Endothelial cell of umbilical vein (primary cell): ENCODE data around the gene SEPTIN5. TPM values are rescaled to one million over a fixed set of nuclear protein-coding genes. Genes with fewer than 3 reads are reported as not detected.

Experiments used
- BruUV-seq: library from RNA; stranded (reverse); fragments of 400-500 nt; replicated peaks from 2 replicates; lab custom pipeline; 2021; lab: Mats Ljungman, UMichigan
- CTCF ChIA-PET: fragments of 300-600, 350-600 bp; sonication (Branson Sonifier 250); formaldehyde crosslinking; loops from one replicate; lab custom pipeline; 2021; ENCODE audit warnings: antibody characterized with exemption, inconsistent platforms; lab: Charles Lee
- POLR2A ChIA-PET: fragments of 300-600, 350-600 bp; sonication (Branson Sonifier 250); formaldehyde crosslinking; loops from one replicate; lab custom pipeline; 2021; ENCODE audit warnings: antibody characterized with exemption, inconsistent platforms; lab: Charles Lee
- DNase-seq: peaks from one replicate; pipeline ENCODE4 v3.0.0-alpha.2; 2011; ENCODE audit warnings: low read depth, low spot score
- FAIRE-seq: peaks from 2 replicates; lab custom pipeline; 2011; peaks lifted over from hg19 to GRCh38; lab: Jason Lieb, UNC
- H2AFZ ChIP-seq: 2 replicates; pipeline ENCODE4 v1.6.0; 2012; ENCODE audit warnings: low read depth, low read length, control low read depth, inconsistent platforms
- H3K27ac ChIP-seq: 2 replicates; pipeline ENCODE4 v1.5.1; 2011; ENCODE audit warnings: low read depth, mild to moderate bottlenecking, control low read depth, low read length, moderate library complexity; ENCODE audit not compliant: insufficient read depth
- H3K27me3 ChIP-seq, 2 experiments: 2 replicates each; pipeline versions ENCODE4 v1.6.0 to v1.6.1; 2011; ENCODE audit warnings: low read length in 2 of 2, mixed read lengths in 1 of 2; ENCODE audit not compliant: control insufficient read depth in 2 of 2, insufficient read depth in 2 of 2
- H3K36me3 ChIP-seq, 2 experiments: 2 replicates in 1 of 2; 3 replicates in 1 of 2; pipeline ENCODE4 v1.5.1; 2011; ENCODE audit warnings: low read length in 2 of 2, mild to moderate bottlenecking in 1 of 2, moderate library complexity in 1 of 2; ENCODE audit not compliant: control insufficient read depth in 2 of 2, insufficient read depth in 2 of 2; ENCODE audit errors: extremely low read depth in 1 of 2
- H3K4me1 ChIP-seq: 3 replicates; pipeline ENCODE4 v1.5.1; 2011; ENCODE audit warnings: mild to moderate bottlenecking, low read length; ENCODE audit not compliant: control insufficient read depth, insufficient read depth; ENCODE audit errors: extremely low read depth
- H3K4me2 ChIP-seq: 2 replicates; pipeline ENCODE4 v1.6.1; 2011; ENCODE audit warnings: low read length, control low read depth, mixed read lengths; ENCODE audit not compliant: insufficient read depth
- H3K4me3 ChIP-seq, 3 experiments: fragments of 200-600 bp in 1 of 3; sonication (generic), shearing (Covaris generic) in 1 of 3; replicated peaks in 1 of 3; 2 replicates each; pipeline ENCODE4 v1.5.1; 2011 to 2016; ENCODE audit warnings: control low read depth in 3 of 3, low read length in 3 of 3, mild to moderate bottlenecking in 2 of 3, inconsistent platforms in 1 of 3, low read depth in 1 of 3, moderate library complexity in 1 of 3; ENCODE audit not compliant: insufficient read depth in 1 of 3
- H3K79me2 ChIP-seq: 2 replicates; pipeline ENCODE4 v1.6.0; 2012; ENCODE audit warnings: low read length, inconsistent platforms; ENCODE audit not compliant: control insufficient read depth, insufficient read depth
- H3K9ac ChIP-seq: replicated peaks from 2 replicates; pipeline ENCODE3; 2011; ENCODE audit warnings: low read length, control low read depth; ENCODE audit not compliant: insufficient read depth; ENCODE audit errors: extremely low read depth
- H3K9me1 ChIP-seq: replicated peaks from 3 replicates; pipeline ENCODE4 v1.6.0; 2011; ENCODE audit warnings: mild to moderate bottlenecking, low read length; ENCODE audit not compliant: control insufficient read depth, insufficient read depth; ENCODE audit errors: extremely low read depth
- H3K9me3 ChIP-seq: replicated peaks from 2 replicates; pipeline ENCODE4 v1.5.1; 2012; ENCODE audit warnings: low read length, inconsistent platforms; ENCODE audit not compliant: control insufficient read depth, insufficient read depth
- H4K20me1 ChIP-seq: replicated peaks from 2 replicates; pipeline ENCODE3; 2011; ENCODE audit warnings: mild to moderate bottlenecking, low read length; ENCODE audit not compliant: control insufficient read depth, insufficient read depth; ENCODE audit errors: extremely low read depth
- EZH2 ChIP-seq: IDR thresholded peaks from 2 replicates; pipeline ENCODE4 v1.6.1; 2012; ENCODE audit warnings: borderline replicate concordance, low read depth, mild to moderate bottlenecking, moderate library complexity, low read length, inconsistent platforms; ENCODE audit not compliant: severe bottlenecking
- GATA2 ChIP-seq: IDR thresholded peaks from 2 replicates; pipeline ENCODE4 v1.7.0; 2011; ENCODE audit warnings: low read depth, mild to moderate bottlenecking, moderate library complexity, mixed read lengths, low read length; ENCODE audit not compliant: insufficient read length, insufficient read depth
- JUN ChIP-seq: IDR thresholded peaks from 2 replicates; pipeline ENCODE4 v1.6.1; 2011; ENCODE audit warnings: borderline replicate concordance, low read depth; ENCODE audit not compliant: insufficient read length, insufficient read depth
- MAX ChIP-seq: IDR thresholded peaks from 2 replicates; pipeline ENCODE4 v1.6.1; 2011; ENCODE audit not compliant: insufficient read depth, insufficient read length
- POLR2AphosphoS5 ChIP-seq: IDR thresholded peaks from 2 replicates; pipeline ENCODE4 v1.6.1; 2012; ENCODE audit warnings: low read depth, mild to moderate bottlenecking, control low read depth, low read length, moderate library complexity; ENCODE audit not compliant: insufficient read depth
- dilution Hi-C: fragments of 300-500 bp; cut with MboI; formaldehyde crosslinking; loops from one replicate; pipeline ENCODE4 v1.15.0; 2019; ENCODE audit warnings: low sequenced_read_pairs; ENCODE audit not compliant: extremely low pct_ligation_motif_present
- intact Hi-C: fragments of 100-400 bp; cut with micrococcal nuclease; formaldehyde crosslinking; loops from one replicate; pipeline ENCODE4 v1.10.0; 2022
- polyA plus RNA-seq, 4 experiments: library from polyadenylated mRNA; depleted of rRNA in 3 of 4; stranded (reverse) in 3 of 4; unstranded in 1 of 4; fragments of >200 nt; gene quantifications; 2 replicates each; pipeline versions ENCODE4 v1.2.1 to v1.2.3, GENCODE V29; 2011 to 2012; ENCODE audit warnings: missing spikeins in 1 of 4
- total RNA-seq: library from RNA; stranded (reverse); gene quantifications from 2 replicates; pipeline ENCODE4 v1.2.3, GENCODE V29; 2021
- TF ChIP-seq, protein P1 (sequence below), 2 donors: IDR thresholded peaks; 1 replicate in 1 of 2; 2 replicates in 1 of 2; pipeline ENCODE4 v1.5.1; 2011; ENCODE audit warnings: low read length in 2 of 2, mild to moderate bottlenecking in 2 of 2, moderate library complexity in 2 of 2, control low read depth in 1 of 2, inconsistent platforms in 1 of 2, low read depth in 1 of 2; ENCODE audit not compliant: insufficient read depth in 1 of 2; ENCODE audit errors: extremely low read depth in 1 of 2

SEPTIN5 gene
- total and polyA plus RNA-seq, 2 donors (not counting 3 experiments of a cell fraction or from before 2014, with no cell fraction given), result 31.1 to 35.8 TPM

DNA sequence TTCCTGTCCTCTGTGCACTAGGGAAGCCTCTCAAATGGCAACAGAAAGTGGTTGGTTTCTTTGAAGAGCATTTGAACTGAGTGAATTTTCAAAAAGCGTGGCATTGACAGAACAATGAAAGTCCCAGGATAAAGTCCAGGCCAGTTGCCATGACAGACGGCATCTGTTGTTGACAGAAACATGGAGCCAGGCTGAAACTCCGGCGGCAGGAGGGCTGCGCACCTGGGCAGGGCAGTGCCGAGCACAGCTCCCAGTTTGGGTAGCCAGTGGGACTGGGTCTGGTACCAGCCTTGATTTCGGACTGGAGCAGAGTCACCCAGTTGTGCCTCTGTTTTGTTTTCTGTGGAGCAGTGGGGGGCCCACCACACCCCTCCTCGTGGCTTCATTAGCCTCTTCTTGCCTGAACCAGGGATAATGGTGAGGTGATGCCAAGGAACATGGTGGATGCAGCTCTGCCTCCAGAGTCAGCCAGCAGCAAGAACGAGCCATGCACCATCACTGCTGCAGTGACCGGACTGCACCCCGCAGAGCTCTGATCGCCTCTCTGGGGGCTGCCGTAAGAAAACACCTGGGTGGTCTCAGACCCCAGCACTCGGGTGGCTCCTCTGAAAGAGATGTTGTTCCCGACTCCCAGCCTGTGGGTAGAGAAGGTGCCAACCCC lies 9.8 kb upstream of the SEPTIN5 start:
- H3K4me1 ChIP-seq, result no peaks in the 10 kb centered on the region
- no peak overlapping the region for H3K4me3 ChIP-seq
- no peaks in the 10 kb centered on the region for H3K79me2 ChIP-seq
- FAIRE-seq (no peak), DNase-seq (no peak)
- no peak overlapping the region for H3K27ac ChIP-seq
- H3K9ac ChIP-seq, result no peak overlapping the region
- no peaks in the 10 kb centered on the region for H4K20me1 ChIP-seq
- dilution Hi-C loops, result no loop called here
- peaks cover 0 to 7% of the 10 kb centered on the region in 2 experiments for H3K27me3 ChIP-seq
- ChIA-PET CTCF (interaction anchor here (0.7 to 1.8 kb wide), 3 partner anchors 9 to 150 kb away, joined by 3 to 4 read pairs (median 3); no protein-coding TSS in a partner anchor), POLR2A (no interaction called here)
- no peaks in the 10 kb centered on the region for H3K9me1 ChIP-seq
- TF ChIP-seq JUN (no peak), EZH2 (no peak), POLR2AphosphoS5 (no peak), MAX (no peak), GATA2 (no peak)
- TF ChIP-seq, protein P1, sequence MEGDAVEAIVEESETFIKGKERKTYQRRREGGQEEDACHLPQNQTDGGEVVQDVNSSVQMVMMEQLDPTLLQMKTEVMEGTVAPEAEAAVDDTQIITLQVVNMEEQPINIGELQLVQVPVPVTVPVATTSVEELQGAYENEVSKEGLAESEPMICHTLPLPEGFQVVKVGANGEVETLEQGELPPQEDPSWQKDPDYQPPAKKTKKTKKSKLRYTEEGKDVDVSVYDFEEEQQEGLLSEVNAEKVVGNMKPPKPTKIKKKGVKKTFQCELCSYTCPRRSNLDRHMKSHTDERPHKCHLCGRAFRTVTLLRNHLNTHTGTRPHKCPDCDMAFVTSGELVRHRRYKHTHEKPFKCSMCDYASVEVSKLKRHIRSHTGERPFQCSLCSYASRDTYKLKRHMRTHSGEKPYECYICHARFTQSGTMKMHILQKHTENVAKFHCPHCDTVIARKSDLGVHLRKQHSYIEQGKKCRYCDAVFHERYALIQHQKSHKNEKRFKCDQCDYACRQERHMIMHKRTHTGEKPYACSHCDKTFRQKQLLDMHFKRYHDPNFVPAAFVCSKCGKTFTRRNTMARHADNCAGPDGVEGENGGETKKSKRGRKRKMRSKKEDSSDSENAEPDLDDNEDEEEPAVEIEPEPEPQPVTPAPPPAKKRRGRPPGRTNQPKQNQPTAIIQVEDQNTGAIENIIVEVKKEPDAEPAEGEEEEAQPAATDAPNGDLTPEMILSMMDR (IDR thresholded peaks at IDR 0.05; ENCODE audit: extremely low read depth in 1 of 2, insufficient read depth in 1 of 2, low read depth in 1 of 2, low read length in 2 of 2), result no peak
- H3K4me2 ChIP-seq, result no peak overlapping the region
- intact Hi-C loops, result no loop called here
- no TSS peak for BruUV-seq
- no peaks in the 10 kb centered on the region for H3K36me3 ChIP-seq
- H3K9me3 ChIP-seq, result no peaks in the 10 kb centered on the region
- no peak overlapping the region for H2AFZ ChIP-seq
